T-helper 1 cell treated with Interleukin-12 subunit alpha and Interleukin-12 subunit beta and Interleukin-4 antibody, amounts not matched to agents 30 ng/mL and 1 ng/mL, for 36 hours (primary cell): ENCODE measurements around the gene PPM1H. TPM values are rescaled to one million over a fixed set of nuclear protein-coding genes. Genes with fewer than 3 reads are reported as not detected.

Source experiments
- intact Hi-C: fragments of 100-400 bp; cut with micrococcal nuclease; formaldehyde crosslinking; loops from one replicate; pipeline ENCODE4 v1.15.1; 2024
- total RNA-seq: library from RNA; stranded (reverse); gene quantifications from 2 replicates; pipeline ENCODE4 v1.2.3, GENCODE V29; 2022

The PPM1H gene
- total RNA-seq, 1 donor from 2014 or later: not detected

- intact Hi-C loops: no loop called here
Observed at GRCh38 chr12:62657363-62657632, 277.7 kb downstream of the PPM1H start.

- intact Hi-C loops: no loop called here
Observed at GRCh38 chr12:62656591-62657362, 278.2 kb downstream of the PPM1H start.

GRCh38 chr12:62655666-62656151 is 279.2 kb downstream of the PPM1H start:
- intact Hi-C loops: no loop called here

- intact Hi-C loops: no loop called here
Observed at GRCh38 chr12:62654326-62655241, 280.4 kb downstream of the PPM1H start.

- intact Hi-C loops: no loop called here
Observed at GRCh38 chr12:62653740-62654139, 281.2 kb downstream of the PPM1H start.

- intact Hi-C loops: no loop called here
Observed at GRCh38 chr12:62653304-62653703, 281.6 kb downstream of the PPM1H start.

GRCh38 chr12:62651138-62651537 is 283.8 kb downstream of the PPM1H start:
- intact Hi-C loops: no loop called here

GRCh38 chr12:62649412-62650138 is 285.4 kb downstream of the PPM1H start:
- intact Hi-C loops: no loop called here

- intact Hi-C loops: no loop called here
Observed at GRCh38 chr12:62647586-62647985, 287.4 kb downstream of the PPM1H start.

GRCh38 chr12:62646566-62646965 is 288.4 kb downstream of the PPM1H start:
- intact Hi-C loops: no loop called here

- intact Hi-C loops: no loop called here
Observed at GRCh38 chr12:62643486-62643885, 291.5 kb downstream of the PPM1H start.

- intact Hi-C loops: no loop called here
Observed at GRCh38 chr12:62642486-62642885, 292.5 kb downstream of the PPM1H start.

GRCh38 chr12:62640910-62641448 is 294.0 kb downstream of the PPM1H start:
- intact Hi-C loops: loop anchor here (2.0 kb wide), 1 partner anchor 38 kb away; no protein-coding TSS in a partner anchor

- intact Hi-C loops: no loop called here
Observed at GRCh38 chr12:62637679-62638078, 297.3 kb downstream of the PPM1H start.

GRCh38 chr12:62635649-62636048 is 299.3 kb downstream of the PPM1H start:
- intact Hi-C loops: no loop called here

- intact Hi-C loops: loop anchor here (1.0 kb wide), 1 partner anchor 28 kb away; no protein-coding TSS in a partner anchor
Observed at GRCh38 chr12:62632411-62632918, 302.5 kb downstream of the PPM1H start.

- intact Hi-C loops: loop anchor here (1.0 kb wide), 1 partner anchor 27 kb away; no protein-coding TSS in a partner anchor
Observed at GRCh38 chr12:62631471-62632410, 303.2 kb downstream of the PPM1H start.

- intact Hi-C loops: no loop called here
Observed at GRCh38 chr12:62629971-62630739, 304.8 kb downstream of the PPM1H start.

- intact Hi-C loops: no loop called here
Observed at GRCh38 chr12:62629413-62629812, 305.5 kb downstream of the PPM1H start.
